ENCODE results near the gene TP53.
A peak's percentile ranks its signal among the peaks of the same experiment; 100 is the strongest.
"Not testable (repeated sequence)": the region's sequence is repeated elsewhere in the genome, so short reads cannot be mapped to it uniquely, and the experiment has no call there.

TP53 gene

GRCh38 chr17:7631398-7632380, 55.6 kb downstream of the TP53 start:
- DNase-seq (ENCODE audit: low spot score): no peak

GRCh38 chr17:7629939-7630571, 57.2 kb downstream of the TP53 start, which contains the start of gene SHBG:
SHBG (plus strand) TSS chr17:7630135; CDS start chr17:7630173, 38 bp downstream.
- DNase-seq (ENCODE audit: low spot score): no peak

GRCh38 chr17:7627250-7628121, 59.8 kb downstream of the TP53 start, which contains the start of gene SAT2:
SAT2 (minus strand) TSS chr17:7627821; CDS start chr17:7627635, 186 bp downstream.
- peak; percentile 97 for DNase-seq (ENCODE audit: low spot score)

GRCh38 chr17:7626956-7627249, 60.4 kb downstream of the TP53 start:
- DNase-seq (ENCODE audit: low spot score): no peak

- DNase-seq (ENCODE audit: low spot score): no peak
Measured at GRCh38 chr17:7626307-7626706, 61.0 kb downstream of the TP53 start.

GRCh38 chr17:7625749-7626148, 61.5 kb downstream of the TP53 start:
- DNase-seq (ENCODE audit: low spot score): not testable (repeated sequence)

GRCh38 chr17:7623661-7624060, 63.6 kb downstream of the TP53 start:
- no peak for DNase-seq (ENCODE audit: low spot score)

DNA sequence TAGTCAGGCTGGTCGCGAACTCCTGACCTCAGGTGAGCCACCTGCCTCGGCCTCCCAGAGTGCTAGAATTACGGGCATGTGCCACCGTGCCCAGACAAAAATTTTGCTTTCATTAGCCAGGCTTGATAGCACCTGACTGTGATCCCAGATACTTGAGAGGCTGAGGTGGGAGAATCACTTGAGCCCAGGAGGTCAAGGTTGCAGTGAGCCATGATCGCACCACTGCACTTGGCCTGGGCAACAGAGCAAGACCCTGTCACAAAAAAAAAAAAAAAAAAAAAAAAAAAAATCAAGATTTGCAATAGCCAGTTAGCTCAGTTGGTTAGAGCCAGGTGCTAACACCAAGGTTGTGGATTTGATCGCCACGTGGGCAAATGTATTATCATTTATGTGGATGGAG, 66.5 kb downstream of the TP53 start:
- DNase-seq (ENCODE audit: low spot score): no peak

DNA sequence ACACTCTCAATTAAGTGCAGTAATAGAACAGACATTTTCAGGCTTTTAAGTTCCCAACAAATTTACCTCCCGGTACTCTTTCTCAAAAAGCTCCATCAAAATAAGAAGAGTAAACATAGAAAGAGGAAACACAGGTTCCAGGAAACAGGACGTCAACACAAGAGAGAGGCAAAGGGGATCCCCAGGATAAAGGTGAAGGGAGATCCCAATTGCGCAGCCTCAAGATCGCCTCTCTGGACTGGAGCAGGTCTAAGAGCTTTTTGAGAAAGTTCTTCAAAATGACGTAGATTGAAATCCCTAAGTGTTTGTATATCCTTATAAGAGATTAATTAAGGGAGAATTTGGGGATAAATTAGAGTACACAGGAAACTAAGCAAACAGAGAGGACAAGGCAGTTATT, 68.7 kb downstream of the TP53 start:
- DNase-seq (ENCODE audit: low spot score): no peak
